ENCODE results near the gene CHTOP. TPM values are rescaled to one million over a fixed set of nuclear protein-coding genes. Genes with fewer than 3 reads are reported as not detected.
A peak's percentile ranks its signal among the peaks of the same experiment; 100 is the strongest.

CHTOP gene
- total and polyA plus RNA-seq, 11 donors: 48.4 to 92.0 (median 72.9) TPM

- H3K36me3 ChIP-seq: peaks cover 0 to 12% (median 0%) of the 10 kb centered on the region in 9 donors
- H3K9me3 ChIP-seq: no peaks in the 10 kb centered on the region
- 54 to 73% (median 68%) methylated on average over 5 of the region's 5 CpGs for WGBS, 4 donors
- no peak for ATAC-seq
- no peaks in the 10 kb centered on the region for H3K27me3 ChIP-seq
- H3K27ac ChIP-seq: peak overlapping the region; percentile 75 to 97 (median 94)
- H3K4me1 ChIP-seq: peaks cover 4 to 76% (median 47%) of the 10 kb centered on the region in 12 donors
- intact Hi-C loops (cut with DNase I): loop anchor here in 1 of 10 donors (2.0 kb wide), 1 partner anchor 41 kb away; the partner anchor contains the start of gene ILF2
- TF ChIP-seq CTCF (IDR thresholded peaks at IDR 0.05) (no peak), POLR2A (IDR thresholded peaks at IDR 0.05) (no peak)
- H3K4me3 ChIP-seq: peak overlapping the region; percentile 20 to 87 (median 56)
- no peak for DNase-seq
Observed at GRCh38 chr1:153629343-153629665, 4.6 kb upstream of the CHTOP start.

- Histone ChIP-seq H3K4me3 (peak overlapping the region in 10 of 12 donors; percentile 34 to 87 (median 58)), H3K27me3 (no peaks in the 10 kb centered on the region), H3K27ac (peak overlapping the region; percentile 75 to 97 (median 94)), H3K9me3 (no peaks in the 10 kb centered on the region), H3K4me1 (peaks cover 4 to 73% (median 47%) of the 10 kb centered on the region in 12 donors), H3K36me3 (peaks cover 0 to 8% (median 0%) of the 10 kb centered on the region in 9 donors)
- TF ChIP-seq POLR2A (IDR thresholded peaks at IDR 0.05) (peak in 1 of 2 donors; percentile 23), CTCF (IDR thresholded peaks at IDR 0.05) (no peak)
- 40 to 80% (median 62%) methylated on average over 1 of the region's 1 CpG for WGBS, 4 donors
- DNase-seq (peak in 4 of 5 donors; percentile 80 to 85 (median 80)), ATAC-seq (peak; percentile 38 to 58 (median 52))
- intact Hi-C loops (cut with DNase I): loop anchor here in 5 of 10 donors (2.0 to 5.0 kb wide), 6 partner anchors 17 to 98 kb away; partner anchors contain the start of genes ILF2 (in 4 of the 5), INTS3 (in 1 of the 5) and S100A16 (in 1 of the 5)
Observed at GRCh38 chr1:153629971-153630370, 3.9 kb upstream of the CHTOP start.

GRCh38 chr1:153630384-153630783 lies 3.5 kb upstream of the CHTOP start:
- H3K4me3 ChIP-seq: peak overlapping the region in 9 of 12 donors; percentile 25 to 87 (median 53)
- H3K36me3 ChIP-seq: peaks cover 0 to 4% (median under 1%) of the 10 kb centered on the region in 9 donors
- TF ChIP-seq POLR2A (IDR thresholded peaks at IDR 0.05) (no peak), CTCF (IDR thresholded peaks at IDR 0.05) (no peak)
- H3K9me3 ChIP-seq: no peaks in the 10 kb centered on the region
- intact Hi-C loops (cut with DNase I): loop anchor here in 4 of 10 donors (2.0 to 5.0 kb wide), 5 partner anchors 18 to 98 kb away; partner anchors contain the start of genes ILF2 (in 3 of the 4), INTS3 (in 1 of the 4) and S100A16 (in 1 of the 4)
- 59 to 79% (median 70%) methylated on average over 7 of the region's 7 CpGs for WGBS, 4 donors
- no peak for ATAC-seq
- H3K4me1 ChIP-seq: peaks cover 4 to 74% (median 47%) of the 10 kb centered on the region in 12 donors
- DNase-seq: no peak
- no peaks in the 10 kb centered on the region for H3K27me3 ChIP-seq
- peak overlapping the region in 11 of 12 donors; percentile 11 to 97 (median 94) for H3K27ac ChIP-seq

Measured in heart left ventricle (tissue), 16 donors.